Osteocyte (in vitro differentiated cells): Measurements from ENCODE around the gene VPS45. TPM values are rescaled to one million over a fixed set of nuclear protein-coding genes. Genes with fewer than 3 reads are reported as not detected.

Experiments
- DNase-seq: peaks from one replicate; pipeline ENCODE4 v3.0.0; 2021; ENCODE audit warnings: mixed read lengths; ENCODE audit not compliant: unreplicated experiment; ENCODE audit errors: extremely low spot score
- H3K27ac Mint-ChIP-seq: one replicate; pipeline ENCODE4 v1.8.0; 2021; ENCODE audit warnings: mild to moderate bottlenecking, mixed read lengths; ENCODE audit not compliant: unreplicated experiment
- H3K27me3 Mint-ChIP-seq: one replicate; pipeline ENCODE4 v1.8.0; 2021; ENCODE audit warnings: mixed read lengths; ENCODE audit not compliant: unreplicated experiment
- H3K36me3 Mint-ChIP-seq: one replicate; pipeline ENCODE4 v1.8.0; 2021; ENCODE audit warnings: mixed read lengths; ENCODE audit not compliant: unreplicated experiment
- H3K4me1 Mint-ChIP-seq: one replicate; pipeline ENCODE4 v1.8.0; 2021; ENCODE audit warnings: mixed read lengths; ENCODE audit not compliant: unreplicated experiment
- H3K4me3 Mint-ChIP-seq: one replicate; pipeline ENCODE4 v1.8.0; 2021; ENCODE audit warnings: mild to moderate bottlenecking, moderate library complexity, mixed read lengths; ENCODE audit not compliant: unreplicated experiment
- H3K9me3 Mint-ChIP-seq: one replicate; pipeline ENCODE4 v1.8.0; 2021; ENCODE audit warnings: mixed read lengths; ENCODE audit not compliant: unreplicated experiment
- CTCF ChIP-seq: fragments of 200-600 bp; sonication (generic); IDR thresholded peaks from 2 replicates; pipeline ENCODE4 v1.5.0; 2021; ENCODE audit warnings: antibody characterized with exemption, mild to moderate bottlenecking, moderate library complexity
- total RNA-seq: library from RNA; stranded (reverse); gene quantifications from 2 replicates; pipeline ENCODE4 v1.2.1, GENCODE V29; 2021

The VPS45 gene
- total RNA-seq, 1 donor from 2014 or later, result 43.6 TPM

- H3K4me1 Mint-ChIP-seq, result peaks cover 31% of the 10 kb centered on the region
- no peaks in the 10 kb centered on the region for H3K9me3 Mint-ChIP-seq
- TF ChIP-seq CTCF, result no peak
- no peaks in the 10 kb centered on the region for H3K27me3 Mint-ChIP-seq
- H3K4me3 Mint-ChIP-seq, result peak overlapping the region; percentile 93
- peaks cover 8% of the 10 kb centered on the region for H3K36me3 Mint-ChIP-seq
- DNase-seq, result no peak
- H3K27ac Mint-ChIP-seq, result peak overlapping the region; percentile 96
Observed at GRCh38 chr1:150068109-150068435, 496 bp downstream of the VPS45 start.

- Mint-ChIP-seq H3K27me3 (no peaks in the 10 kb centered on the region), H3K36me3 (peaks cover 8% of the 10 kb centered on the region)
Observed at GRCh38 chr1:150069923-150070322, 2.3 kb downstream of the VPS45 start.

GRCh38 chr1:150072959-150073358, 5.4 kb downstream of the VPS45 start:
- no peak overlapping the region for H3K4me3 Mint-ChIP-seq
- peaks cover 23% of the 10 kb centered on the region for H3K36me3 Mint-ChIP-seq
- H3K27me3 Mint-ChIP-seq, result no peaks in the 10 kb centered on the region
- H3K27ac Mint-ChIP-seq, result no peak overlapping the region
- peaks cover 22% of the 10 kb centered on the region for H3K4me1 Mint-ChIP-seq
- DNase-seq, result no peak
- TF ChIP-seq CTCF, result peak; percentile 56
- H3K9me3 Mint-ChIP-seq, result no peaks in the 10 kb centered on the region

More at GRCh38 chr1:150069923-150070322, 2.3 kb downstream of the VPS45 start:
- Mint-ChIP-seq H3K27ac (no peak overlapping the region), H3K4me1 (peaks cover 31% of the 10 kb centered on the region), H3K9me3 (no peaks in the 10 kb centered on the region), H3K4me3 (no peak overlapping the region)
- DNase-seq, result no peak
- TF ChIP-seq CTCF, result no peak

GRCh38 chr1:150073516-150073915, 5.9 kb downstream of the VPS45 start:
- Mint-ChIP-seq H3K27me3 (no peaks in the 10 kb centered on the region), H3K27ac (no peak overlapping the region), H3K36me3 (peaks cover 27% of the 10 kb centered on the region), H3K9me3 (no peaks in the 10 kb centered on the region), H3K4me1 (peaks cover 16% of the 10 kb centered on the region), H3K4me3 (no peak overlapping the region)
- no peak for TF ChIP-seq CTCF
- no peak for DNase-seq

- H3K27ac Mint-ChIP-seq, result no peak overlapping the region
- no peaks in the 10 kb centered on the region for H3K9me3 Mint-ChIP-seq
- TF ChIP-seq CTCF, result no peak
- H3K27me3 Mint-ChIP-seq, result no peaks in the 10 kb centered on the region
- DNase-seq, result no peak
- H3K4me1 Mint-ChIP-seq, result no peaks in the 10 kb centered on the region
- no peak overlapping the region for H3K4me3 Mint-ChIP-seq
- peaks cover 30% of the 10 kb centered on the region for H3K36me3 Mint-ChIP-seq
Observed at GRCh38 chr1:150076066-150076465, 8.5 kb downstream of the VPS45 start.
